B cell (primary cell): Measurements from ENCODE around the gene LRRC4C.

ENCODE experiments used
- EZH2 ChIP-seq: IDR thresholded peaks from 2 replicates; pipeline ENCODE4 v1.6.1; 2012; ENCODE audit warnings: borderline replicate concordance, low read depth, mild to moderate bottlenecking, moderate library complexity, low read length; ENCODE audit not compliant: insufficient read depth, poor library complexity, severe bottlenecking
- TF ChIP-seq, protein P1 (sequence below): fragments of 200-600 bp; IDR thresholded peaks from one replicate; pipeline ENCODE4 v1.8.0; 2022; ENCODE audit warnings: antibody characterized with exemption, mild to moderate bottlenecking

DNA sequence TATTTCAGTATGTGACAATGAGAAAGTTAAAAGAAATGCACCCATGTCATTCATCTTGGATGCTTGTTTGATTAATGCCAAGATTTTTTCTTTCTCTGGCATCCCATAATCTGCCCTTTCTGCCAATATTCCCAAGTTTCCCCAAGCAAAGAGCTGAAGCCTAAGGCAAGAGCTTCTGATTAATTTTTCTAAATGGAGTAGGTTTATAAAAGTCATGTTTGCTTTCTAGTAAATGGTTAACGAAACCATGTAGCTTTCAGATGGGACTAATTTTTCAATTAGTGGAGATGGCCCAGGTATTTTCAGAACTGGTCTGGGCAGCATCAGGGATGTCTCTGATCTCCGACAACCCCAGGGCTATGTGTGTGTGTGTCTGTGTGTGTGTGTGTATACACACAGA lies 55.3 kb downstream of the LRRC4C start:
- TF ChIP-seq, protein P1, sequence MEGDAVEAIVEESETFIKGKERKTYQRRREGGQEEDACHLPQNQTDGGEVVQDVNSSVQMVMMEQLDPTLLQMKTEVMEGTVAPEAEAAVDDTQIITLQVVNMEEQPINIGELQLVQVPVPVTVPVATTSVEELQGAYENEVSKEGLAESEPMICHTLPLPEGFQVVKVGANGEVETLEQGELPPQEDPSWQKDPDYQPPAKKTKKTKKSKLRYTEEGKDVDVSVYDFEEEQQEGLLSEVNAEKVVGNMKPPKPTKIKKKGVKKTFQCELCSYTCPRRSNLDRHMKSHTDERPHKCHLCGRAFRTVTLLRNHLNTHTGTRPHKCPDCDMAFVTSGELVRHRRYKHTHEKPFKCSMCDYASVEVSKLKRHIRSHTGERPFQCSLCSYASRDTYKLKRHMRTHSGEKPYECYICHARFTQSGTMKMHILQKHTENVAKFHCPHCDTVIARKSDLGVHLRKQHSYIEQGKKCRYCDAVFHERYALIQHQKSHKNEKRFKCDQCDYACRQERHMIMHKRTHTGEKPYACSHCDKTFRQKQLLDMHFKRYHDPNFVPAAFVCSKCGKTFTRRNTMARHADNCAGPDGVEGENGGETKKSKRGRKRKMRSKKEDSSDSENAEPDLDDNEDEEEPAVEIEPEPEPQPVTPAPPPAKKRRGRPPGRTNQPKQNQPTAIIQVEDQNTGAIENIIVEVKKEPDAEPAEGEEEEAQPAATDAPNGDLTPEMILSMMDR: no peak
- TF ChIP-seq EZH2: no peak
